Activated CD4-positive, alpha-beta T cell treated with anti-CD3 and anti-CD28 coated beads for 48 hours (primary cell): ENCODE data around the gene SNX8.

Experiments
- DNase-seq: peaks from one replicate; pipeline ENCODE4 v3.0.0-alpha.2; 2020

Gene SNX8

DNA sequence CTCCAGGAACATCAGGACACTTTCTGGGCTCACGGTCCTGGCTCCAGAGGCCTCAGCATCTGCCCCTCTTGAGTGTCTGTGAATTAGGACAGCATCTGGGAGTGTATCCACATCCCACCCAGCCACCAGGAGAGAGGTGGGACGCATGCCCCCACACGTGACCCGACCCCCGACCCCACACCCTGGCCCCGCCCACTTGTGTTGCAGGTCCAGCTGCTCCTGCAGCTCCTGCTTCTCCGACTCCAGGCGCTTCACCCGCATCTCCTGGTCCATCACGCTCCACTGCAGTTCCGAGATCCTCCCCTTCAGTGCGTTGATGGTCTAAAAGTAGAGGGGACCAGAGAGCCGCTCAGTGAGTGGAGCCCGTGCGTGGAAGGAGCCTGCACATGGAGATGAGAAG lies 95.1 kb downstream of the SNX8 start:
- no peak for DNase-seq

DNA sequence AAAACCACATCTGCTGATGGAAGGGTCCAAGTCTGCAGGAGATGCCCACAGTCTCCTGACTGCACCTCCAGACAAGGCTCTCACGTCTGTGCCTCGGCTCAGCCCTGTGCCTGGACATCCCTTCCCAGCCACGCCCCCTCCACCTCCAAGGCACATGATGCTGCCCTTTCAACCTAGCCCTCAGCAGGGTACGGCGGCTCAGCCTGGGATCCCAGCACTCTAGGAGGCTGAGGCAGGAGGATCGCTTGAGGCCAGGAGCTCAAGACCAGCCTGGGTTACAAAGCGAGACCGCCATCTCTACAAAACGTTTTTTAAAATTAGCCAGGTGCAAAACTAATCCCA lies 95.8 kb downstream of the SNX8 start:
- no peak for DNase-seq

DNA sequence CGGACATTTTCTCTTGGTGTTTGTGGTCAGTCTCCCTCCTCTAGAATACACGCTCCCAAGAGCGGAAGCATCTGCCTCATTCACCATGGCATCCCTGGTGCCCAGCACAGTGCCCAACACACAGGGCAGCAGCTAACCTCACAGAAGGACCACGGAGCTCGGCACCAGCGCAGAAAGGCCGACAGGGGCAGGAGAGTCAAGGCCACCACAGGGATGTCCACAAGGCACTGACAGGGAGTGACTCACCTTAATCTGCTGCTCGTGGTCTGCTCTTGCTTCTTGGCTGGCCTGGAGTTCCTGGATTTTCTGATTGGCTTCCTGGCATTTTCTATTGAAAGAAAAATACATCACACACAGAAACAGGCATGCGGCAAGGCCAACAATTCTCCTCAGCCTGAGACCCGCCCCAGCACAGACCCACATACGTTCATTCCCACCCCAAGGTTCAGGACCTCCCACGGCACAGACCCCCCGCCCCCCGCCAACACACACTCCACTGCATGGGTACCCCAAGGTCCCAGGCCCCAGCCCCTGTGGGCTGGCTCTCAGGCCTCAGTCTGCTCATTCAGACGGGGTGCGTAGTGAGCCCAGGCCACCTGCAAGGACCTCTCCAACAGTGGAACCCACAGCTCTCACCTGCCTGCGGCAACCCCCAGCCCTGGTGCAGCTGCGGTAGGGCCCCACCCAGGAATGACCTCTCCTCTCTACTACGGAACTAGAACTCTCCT lies 96.4 kb downstream of the SNX8 start:
- no peak for DNase-seq

DNA sequence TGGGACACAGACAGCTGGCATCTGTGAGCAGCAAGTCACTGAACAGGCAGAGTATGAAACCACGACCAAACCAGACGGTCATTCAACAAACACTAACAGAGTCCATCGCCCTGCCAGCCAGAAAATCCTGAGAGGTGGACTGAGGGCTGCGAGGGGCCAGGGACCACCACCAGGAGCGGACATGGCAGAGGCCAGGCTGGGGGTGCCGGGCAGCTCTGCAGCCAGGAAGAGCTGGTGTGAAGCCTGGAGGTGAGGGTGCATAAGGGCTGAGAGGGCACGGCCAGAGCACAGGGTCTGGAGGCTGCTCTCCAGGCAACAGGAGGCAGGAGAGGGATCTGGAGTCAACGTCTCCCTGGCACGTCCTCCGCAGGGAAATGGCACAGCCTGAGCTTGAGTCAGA lies 97.0 kb downstream of the SNX8 start:
- no peak for DNase-seq

DNA sequence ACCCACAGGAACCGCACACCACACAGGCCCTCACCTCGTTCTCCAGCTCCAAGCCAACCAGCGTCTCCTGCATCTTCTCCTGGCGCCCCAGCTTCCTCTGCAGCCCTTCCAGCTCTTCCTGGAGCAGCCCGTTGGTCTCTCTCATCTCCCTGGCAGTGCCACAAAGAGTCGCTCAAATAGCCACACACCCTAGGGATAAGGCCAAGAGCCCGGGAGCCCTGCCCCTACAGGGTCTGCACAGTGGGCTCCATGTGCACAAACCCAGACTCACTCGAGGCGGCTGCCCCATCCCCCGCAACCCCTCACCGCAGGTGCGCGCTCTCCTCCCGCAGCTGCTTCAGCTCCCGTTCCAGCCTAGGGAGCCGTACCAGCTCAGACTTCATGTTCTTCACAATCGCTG lies 98.4 kb downstream of the SNX8 start:
- DNase-seq, result no peak

DNA sequence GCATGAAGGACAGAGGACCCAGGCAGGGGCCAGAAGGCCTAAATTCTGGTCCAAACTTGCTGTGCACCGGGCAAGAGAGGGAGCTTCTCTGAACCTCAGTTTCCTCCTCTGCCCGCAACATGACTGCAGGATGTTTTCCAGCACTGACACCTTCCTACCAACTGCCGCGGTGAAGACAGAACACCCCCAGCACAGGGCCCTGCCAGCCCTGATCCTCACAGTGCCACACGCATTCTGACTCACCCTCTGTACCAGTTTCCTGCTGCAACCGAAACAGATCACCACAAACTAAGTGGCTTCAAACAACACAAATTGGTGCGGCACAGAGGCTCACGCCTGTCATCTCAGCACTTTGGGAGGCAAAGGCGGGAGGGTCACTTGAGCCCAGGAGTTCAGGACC lies 99.6 kb downstream of the SNX8 start:
- DNase-seq, result no peak

DNA sequence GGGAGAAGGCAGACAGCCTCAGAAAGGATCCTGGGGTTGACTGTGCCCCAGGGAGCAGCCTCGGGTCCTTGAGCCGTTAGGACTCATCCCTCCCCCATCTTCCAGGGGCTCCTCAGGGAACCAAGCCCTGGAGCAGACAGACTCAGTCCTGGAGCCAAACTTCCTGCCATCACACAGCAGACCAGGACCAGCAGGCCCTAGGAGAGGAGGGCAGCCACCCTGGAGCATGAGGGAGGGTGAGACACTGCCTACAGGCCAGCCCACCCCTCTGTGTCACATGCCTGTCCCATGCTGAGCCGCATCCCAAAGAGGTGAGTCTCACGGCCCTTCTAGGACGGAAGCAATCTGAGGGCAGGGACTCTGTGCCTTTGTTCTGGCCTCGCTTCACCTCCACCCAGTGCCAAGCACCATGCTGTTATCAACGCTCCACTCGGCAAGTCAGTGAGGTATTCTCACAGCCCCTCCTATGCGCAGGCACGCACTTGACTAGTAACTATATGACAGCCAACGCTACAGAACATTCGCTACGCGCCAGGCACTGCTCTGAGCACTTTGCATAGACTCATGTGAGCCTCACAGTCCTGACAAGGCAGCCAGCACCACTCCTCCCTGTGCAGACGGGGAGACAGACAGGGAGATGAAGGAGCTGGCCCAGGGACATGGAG lies 100.6 kb downstream of the SNX8 start:
- no peak for DNase-seq

DNA sequence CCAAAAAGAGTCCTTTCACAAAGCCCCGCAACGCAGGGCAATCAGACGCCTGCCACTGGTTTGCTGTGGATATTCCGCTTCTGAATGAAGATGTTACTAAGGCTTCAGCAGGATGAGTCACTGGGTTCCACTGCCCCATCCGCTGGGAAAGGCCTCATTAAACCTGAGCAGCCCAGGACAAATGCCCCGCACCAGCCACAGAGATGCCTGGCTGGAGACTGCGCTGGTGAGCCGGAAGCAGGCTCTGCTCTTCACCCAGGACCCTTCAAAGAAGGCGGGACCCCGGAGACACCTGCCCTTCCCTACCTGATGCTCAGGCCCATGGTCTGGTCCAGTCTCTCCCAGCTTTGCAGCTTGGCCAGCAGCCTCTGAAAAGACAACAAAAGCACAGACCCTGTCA lies 101.3 kb downstream of the SNX8 start:
- no peak for DNase-seq

DNA sequence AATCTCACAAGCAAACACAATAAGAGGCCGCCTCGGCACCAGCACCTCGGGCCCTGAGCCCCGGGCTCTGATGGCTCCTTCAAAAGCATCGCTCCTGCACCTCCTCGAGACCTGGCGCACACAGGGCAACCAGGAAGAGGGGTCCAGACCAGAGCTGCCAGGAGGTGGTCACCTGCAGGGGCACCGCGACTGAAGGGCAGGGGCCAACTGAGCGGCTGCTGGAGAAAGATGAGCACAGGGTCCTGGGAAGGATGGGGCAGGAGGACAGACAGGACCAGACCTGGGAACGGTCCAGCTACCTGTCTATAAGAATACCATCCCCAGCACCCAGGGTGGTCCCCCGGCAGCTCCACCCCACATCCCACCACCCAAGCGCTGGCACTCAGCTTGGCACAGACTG lies 102.3 kb downstream of the SNX8 start:
- DNase-seq, result no peak

DNA sequence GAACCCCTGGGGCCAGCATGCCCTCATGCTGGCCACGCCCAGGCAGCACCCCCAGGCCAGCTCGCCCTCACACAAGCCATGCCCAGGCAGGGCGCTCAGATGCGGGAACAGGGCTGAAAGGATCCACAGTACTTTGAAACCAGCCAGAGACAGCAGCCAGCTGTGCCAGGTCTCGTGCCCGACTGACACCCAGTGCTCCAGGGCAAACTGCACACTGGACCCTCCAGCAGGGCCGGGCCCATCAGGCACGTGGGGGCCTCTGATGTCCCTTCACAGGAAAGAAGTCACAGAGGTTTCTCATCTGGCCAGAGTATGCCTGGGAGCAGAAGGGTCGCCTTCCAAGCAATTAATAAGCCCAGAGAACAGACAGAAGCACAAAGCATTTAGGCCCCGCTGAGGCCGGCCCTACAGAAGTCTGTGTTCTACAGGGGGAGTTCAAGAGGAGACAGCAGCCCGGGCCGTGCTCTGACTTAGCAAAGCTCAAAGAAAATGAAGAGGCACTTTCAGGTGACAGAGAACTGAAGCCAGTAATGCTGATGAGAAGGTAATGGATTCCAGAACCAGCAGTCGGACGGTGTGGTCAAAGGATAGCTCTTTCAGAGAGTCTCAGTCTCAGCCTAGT lies 102.9 kb downstream of the SNX8 start:
- no peak for DNase-seq

DNA sequence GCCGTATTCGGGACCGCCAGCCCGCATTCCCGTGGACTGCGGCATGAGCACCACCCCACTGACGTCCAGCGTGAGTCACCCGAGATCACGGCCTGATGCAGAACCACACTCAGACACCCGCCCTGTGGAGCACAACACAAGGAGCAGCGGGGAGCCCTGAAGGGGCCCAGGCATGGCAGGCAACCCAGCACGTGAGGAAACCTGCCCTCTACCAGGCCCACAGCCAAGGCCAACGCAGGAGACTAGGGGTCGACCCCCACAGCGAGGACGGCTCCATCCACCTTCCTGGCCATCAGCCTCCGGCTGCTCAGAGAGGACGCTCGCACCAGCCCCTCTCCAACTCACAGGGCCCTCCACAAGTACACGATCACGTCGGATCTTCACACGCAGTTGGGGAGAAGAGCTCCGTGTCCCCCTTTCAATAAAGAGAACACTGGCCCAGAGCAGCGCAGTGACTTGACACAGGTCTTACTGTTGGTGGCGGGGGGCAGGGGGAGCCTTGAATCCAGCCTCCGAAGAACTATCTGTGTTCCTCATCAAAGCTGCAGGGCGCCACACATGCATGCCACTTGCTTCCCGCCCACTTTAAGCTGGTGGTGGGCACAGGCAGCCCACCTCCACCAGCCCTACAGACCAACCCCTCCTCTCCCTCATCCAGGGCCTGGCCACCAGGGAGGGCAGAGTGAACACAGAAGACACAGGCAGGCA lies 103.5 kb downstream of the SNX8 start:
- DNase-seq, result no peak

DNA sequence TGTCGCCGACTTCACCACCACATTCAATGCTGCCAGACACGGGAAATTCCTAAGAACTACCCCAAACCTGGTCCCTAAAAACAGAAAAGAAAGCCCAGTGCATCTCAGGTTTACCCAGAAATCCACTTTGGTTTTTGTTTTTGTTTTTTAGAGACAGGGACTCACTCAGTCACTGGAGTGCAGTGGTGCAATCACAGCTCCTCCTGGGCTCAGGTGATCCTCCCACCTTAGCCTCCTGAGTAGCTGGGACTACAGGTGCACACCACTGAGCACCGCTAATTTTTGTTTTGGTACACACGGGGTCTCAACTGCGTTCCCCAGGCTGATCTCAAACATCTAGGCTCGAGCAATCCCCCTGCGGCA lies 104.3 kb downstream of the SNX8 start:
- no peak for DNase-seq

DNA sequence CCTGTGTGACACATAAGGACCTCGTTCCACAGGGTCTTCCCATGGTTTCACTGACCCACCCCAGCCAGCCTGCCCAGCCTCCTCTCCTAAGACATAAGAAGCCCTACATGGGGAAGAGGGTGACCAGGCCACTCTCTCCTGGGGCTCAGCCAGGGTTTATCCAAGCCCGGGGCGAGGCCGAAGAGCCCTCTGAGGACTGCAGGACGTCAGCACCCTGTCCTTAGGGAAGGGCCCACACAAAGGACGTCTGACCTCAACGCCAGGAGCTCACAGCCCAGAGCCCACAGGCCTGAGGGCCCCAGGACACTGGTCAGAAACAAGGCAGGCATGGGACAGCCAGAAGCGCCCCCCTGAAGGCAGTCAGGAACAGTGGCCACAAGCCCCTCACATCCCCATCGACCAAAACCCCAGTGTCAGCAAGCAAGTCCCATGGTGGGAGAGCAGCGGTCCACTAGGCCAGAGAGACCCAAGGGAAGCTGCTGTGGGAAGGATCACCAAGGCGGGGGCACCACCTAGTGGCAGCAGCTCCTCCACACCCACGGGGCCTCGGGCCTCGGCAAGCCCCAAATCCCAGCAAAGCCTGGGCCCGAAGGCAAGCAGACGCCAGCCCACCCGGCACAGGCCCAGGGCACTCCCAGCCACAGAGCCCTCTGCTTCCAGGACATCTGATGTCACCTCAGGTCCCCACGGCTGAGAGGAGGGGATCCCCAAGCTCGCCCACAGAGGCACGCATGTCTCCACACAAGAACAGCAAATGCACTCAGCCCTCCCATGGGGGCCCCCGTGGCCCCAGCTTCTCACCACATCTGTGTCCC lies 104.9 kb downstream of the SNX8 start:
- DNase-seq, result peak; percentile 52

DNA sequence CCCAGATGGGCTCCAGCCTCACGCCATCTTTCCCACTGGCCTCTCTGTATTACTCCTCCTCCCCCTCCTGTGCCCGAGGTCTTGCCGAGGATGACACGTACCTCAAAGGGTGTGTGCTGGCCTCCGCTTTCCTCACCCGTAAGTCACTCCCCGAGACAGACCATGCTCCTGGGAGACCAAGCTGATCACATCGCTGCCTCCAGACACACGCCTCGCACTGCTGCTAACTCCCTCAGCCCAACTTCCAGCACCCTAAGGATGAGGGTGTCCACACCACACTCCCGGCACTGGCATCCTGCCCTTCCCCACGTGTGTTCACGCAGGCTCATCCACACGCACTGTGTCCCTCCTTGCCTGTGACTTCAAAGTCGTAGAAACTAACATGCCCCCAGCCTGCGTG lies 105.5 kb downstream of the SNX8 start:
- no peak for DNase-seq

DNA sequence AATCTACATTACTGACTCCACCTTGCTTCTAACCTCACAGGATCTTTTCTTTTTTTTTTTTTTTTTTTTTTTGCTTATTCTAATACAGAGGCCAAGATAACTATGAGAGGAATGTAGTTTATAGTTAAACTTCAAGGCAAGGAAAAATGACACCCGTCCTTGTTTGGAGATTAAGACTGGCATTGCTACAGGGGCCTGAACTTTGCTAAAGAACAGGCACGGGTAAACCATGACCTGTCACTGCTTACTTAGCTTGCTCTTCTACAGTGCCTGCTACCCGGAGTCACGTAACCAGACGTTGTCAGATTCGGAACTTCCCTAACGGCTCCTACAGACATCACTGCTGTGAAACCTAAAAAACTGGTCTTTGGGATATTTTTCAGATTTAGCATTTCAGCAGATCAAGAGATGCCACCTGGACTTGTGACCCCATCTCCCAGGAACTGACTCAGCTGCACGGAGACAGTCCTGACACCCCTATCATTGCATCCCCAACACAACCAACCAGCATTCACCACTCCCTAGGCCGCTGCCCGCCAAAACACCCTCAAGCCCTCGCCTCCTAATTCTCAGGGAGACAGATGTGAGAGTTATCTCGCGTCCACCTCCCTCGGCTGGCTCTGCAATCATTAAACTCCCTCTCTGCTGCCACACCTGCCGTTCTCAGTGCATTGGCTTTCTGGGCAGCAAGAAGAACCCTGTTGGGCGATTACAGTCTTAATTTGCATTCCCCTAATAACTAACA lies 109.0 kb downstream of the SNX8 start:
- no peak for DNase-seq

DNA sequence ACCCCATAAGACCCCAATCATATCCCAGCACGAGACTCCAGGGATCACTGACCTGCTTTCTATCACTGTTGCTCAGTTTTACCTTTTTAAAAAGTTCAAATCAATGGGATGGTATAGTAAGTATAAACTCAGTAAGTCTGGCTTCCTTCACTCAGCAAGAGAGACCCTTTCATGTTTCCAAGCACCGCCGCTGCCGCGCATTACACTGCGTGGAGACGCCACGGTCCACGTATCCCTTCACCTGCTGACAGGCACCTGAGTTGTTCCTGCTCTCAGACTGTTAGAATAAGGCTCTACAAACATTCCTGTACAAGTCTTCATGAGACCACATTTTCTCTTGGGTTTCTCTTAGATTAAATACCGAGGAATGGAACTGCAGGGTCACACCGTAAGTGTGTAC lies 109.8 kb downstream of the SNX8 start:
- DNase-seq, result no peak

DNA sequence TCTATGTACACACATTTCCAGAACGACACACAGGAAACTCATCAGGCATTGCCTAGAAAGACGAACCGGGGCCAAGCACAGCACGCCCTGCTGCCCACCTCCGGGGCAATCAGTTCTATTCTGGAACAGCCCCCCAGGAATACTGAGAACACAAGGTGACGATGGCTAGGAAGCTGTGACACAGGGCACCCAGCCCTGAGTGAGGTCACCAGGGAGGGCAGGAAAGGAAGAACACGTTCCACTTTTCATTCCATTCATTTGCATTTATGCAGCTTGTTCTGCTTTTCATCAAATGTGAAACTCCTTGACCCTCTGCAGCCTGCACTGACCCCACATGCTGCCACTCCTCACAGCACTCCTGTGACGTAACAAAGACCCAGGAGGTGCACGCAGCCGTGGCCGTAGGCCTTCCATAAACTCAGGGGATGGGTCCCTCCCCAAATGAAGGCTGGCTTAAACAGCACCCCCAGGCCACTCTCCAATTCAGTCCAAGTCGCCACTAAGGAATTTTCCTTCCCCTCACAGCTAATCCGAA lies 110.4 kb downstream of the SNX8 start:
- no peak for DNase-seq

DNA sequence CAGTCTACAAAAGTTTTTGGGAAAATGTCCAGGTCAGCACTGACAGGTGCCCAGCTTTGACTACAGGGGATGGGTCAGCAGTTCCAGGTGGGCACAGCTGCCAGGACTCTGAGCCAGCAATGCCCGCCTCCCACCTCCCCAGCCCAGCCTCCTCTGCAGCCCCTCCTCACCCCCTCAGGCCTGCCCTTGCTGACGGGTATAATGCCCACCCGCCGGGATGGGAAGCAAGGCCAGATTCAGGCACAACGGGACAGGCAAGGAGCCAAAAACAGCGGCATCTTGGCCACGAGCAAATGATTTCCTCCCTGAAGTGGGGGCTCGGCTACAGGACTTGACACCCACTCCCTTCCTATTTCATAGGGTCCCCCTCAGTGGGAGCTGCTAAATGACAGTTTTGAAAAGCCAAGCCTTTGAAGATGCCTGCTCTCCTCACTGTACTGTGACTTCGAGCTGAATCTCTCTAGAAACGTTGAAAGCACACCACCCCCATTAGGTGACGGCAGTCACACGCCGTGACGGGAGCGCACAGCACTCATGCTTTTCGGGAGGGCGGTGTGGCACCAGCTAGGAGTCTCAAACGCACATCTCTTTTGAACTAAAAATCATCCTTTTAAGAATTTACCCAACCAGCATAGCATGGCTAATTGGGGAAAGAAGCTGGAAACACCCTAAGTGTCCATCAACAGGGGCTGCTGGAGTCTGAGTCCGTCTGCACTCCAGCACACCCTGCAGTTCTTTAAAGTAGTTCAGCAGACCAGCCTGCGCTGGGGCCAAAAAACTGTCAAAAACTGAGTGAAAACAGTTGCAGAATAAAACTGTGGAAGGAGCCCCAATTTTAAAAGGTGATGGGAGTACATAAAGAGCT lies 111.1 kb downstream of the SNX8 start:
- no peak for DNase-seq

DNA sequence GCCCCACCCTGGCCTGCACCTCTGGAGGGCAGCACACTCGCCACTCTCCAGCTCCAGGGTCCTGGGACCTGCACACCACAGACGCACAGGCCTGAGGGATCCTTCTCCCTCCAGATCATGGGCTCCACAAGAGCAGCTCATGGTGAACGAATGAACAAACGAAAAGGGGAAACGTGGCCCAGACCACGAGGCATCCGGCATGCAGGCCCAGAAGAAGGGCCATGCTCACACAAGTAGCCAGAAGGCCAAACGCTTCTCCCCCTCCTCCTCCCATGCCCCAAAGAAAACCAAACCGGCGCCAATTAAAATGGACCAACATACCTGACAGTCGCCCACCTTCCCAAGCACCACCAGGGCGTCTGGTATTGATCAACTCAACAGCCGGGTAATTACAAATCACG lies 111.9 kb downstream of the SNX8 start:
- DNase-seq, result no peak
